NB4 (cell line): Measurements from ENCODE around the gene HS3ST4.

Experiments used
- DNase-seq: peaks from one replicate; pipeline ENCODE4 v3.0.0; 2010; ENCODE audit warnings: low read depth
- H3K4me3 ChIP-seq: one replicate; pipeline ENCODE4 v1.5.1; 2011; ENCODE audit warnings: mild to moderate bottlenecking, low read depth, low read length, moderate library complexity
- CTCF ChIP-seq: IDR thresholded peaks from one replicate; pipeline ENCODE4 v1.5.1; 2012; ENCODE audit warnings: low read depth, low read length
- MYC ChIP-seq: IDR thresholded peaks from 2 replicates; pipeline ENCODE4 v1.6.1; 2011; ENCODE audit warnings: low read depth, low read length
- POLR2A ChIP-seq: IDR thresholded peaks from 2 replicates; pipeline ENCODE4 v1.6.1; 2011; ENCODE audit warnings: mild to moderate bottlenecking; ENCODE audit not compliant: insufficient read length; ENCODE audit errors: extremely low read depth
- TF ChIP-seq, protein P1 (sequence below): IDR thresholded peaks from 2 replicates; pipeline ENCODE4 v1.6.1; 2011; ENCODE audit warnings: low read depth, low read length

HS3ST4 gene

GRCh38 chr16:25912321-25912720 is 220.6 kb downstream of the HS3ST4 start:
- no peak for TF ChIP-seq MYC
- TF ChIP-seq, protein P1, sequence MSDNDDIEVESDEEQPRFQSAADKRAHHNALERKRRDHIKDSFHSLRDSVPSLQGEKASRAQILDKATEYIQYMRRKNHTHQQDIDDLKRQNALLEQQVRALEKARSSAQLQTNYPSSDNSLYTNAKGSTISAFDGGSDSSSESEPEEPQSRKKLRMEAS, result no peak
- no peak for TF ChIP-seq CTCF
- TF ChIP-seq POLR2A, result no peak
- H3K4me3 ChIP-seq, result no peak overlapping the region
- no peak for DNase-seq

DNA sequence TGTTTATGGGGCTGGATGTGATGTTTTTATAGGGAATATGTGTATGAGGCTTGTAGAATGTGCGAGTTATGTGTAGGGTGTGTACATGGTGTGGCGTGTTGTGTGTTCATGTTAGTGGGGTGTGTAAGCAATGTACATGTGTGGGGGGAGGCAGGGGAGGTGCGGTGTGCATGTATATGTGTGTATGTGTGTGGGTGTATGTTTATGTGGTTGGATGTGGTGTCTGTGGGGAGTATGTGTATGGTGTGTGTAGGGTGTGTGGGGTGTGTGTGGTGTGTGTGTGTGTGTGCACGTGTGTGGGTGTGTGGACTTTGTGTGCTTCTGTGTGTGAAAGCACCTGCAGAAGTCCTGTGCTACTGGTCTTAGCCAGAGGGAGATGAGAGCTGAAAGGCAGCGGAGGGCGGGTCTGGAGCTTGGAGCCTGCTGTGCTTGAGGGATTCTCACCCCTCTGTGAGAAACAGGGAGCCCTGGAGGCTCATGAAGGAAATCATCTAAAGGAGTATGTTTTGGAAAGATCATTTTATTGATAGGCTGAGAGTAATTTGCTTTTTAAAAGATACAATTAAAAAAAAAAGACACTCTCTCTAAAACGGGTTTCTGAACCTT is 222.7 kb downstream of the HS3ST4 start:
- DNase-seq, result no peak
- no peak for TF ChIP-seq MYC
- no peak for TF ChIP-seq POLR2A
- TF ChIP-seq CTCF, result no peak
- TF ChIP-seq, protein P1, result no peak

GRCh38 chr16:25916037-25916436 is 224.3 kb downstream of the HS3ST4 start:
- TF ChIP-seq, protein P1, result no peak
- TF ChIP-seq POLR2A (no peak), MYC (no peak), CTCF (no peak)
- H3K4me3 ChIP-seq, result no peak overlapping the region
- no peak for DNase-seq

More for the DNA sequence above, 222.7 kb downstream of the HS3ST4 start:
- no peak overlapping the region for H3K4me3 ChIP-seq

DNA sequence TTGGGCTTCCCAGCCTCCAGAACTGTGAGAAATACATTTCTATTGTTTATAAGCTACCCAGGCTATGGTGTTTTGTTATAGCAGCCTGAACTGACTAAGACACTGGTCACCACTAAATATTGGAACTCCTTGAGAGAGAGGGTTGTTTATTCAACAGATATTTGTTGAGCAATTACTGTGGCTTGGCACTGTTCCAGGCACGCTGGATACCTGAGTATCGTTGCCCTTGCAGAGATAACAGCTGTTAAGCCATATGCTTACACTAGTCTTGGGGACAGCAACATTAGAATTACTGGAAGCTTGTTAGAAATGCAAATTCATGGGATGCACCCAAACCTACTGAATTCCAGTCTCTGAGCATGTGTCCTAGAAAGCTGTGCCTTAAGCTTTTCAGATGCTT is 230.7 kb downstream of the HS3ST4 start:
- no peak overlapping the region for H3K4me3 ChIP-seq
- no peak for TF ChIP-seq CTCF
- no peak for TF ChIP-seq MYC
- TF ChIP-seq, protein P1, result no peak
- TF ChIP-seq POLR2A, result no peak
- DNase-seq, result no peak

GRCh38 chr16:25925421-25925820 is 233.7 kb downstream of the HS3ST4 start:
- TF ChIP-seq POLR2A (no peak), CTCF (no peak), MYC (no peak)
- TF ChIP-seq, protein P1, result no peak
- DNase-seq, result no peak

More at GRCh38 chr16:25925421-25925820, 233.7 kb downstream of the HS3ST4 start:
- H3K4me3 ChIP-seq, result no peak overlapping the region
